GM12872 (cell line): ENCODE results near the gene CTNNBIP1.

Source experiments
- TF ChIP-seq, protein P1 (sequence below): IDR thresholded peaks from 3 replicates; pipeline ENCODE4 v1.5.1; 2011; ENCODE audit warnings: low read depth, mild to moderate bottlenecking, low read length, moderate library complexity; ENCODE audit not compliant: insufficient read depth

The CTNNBIP1 gene

DNA sequence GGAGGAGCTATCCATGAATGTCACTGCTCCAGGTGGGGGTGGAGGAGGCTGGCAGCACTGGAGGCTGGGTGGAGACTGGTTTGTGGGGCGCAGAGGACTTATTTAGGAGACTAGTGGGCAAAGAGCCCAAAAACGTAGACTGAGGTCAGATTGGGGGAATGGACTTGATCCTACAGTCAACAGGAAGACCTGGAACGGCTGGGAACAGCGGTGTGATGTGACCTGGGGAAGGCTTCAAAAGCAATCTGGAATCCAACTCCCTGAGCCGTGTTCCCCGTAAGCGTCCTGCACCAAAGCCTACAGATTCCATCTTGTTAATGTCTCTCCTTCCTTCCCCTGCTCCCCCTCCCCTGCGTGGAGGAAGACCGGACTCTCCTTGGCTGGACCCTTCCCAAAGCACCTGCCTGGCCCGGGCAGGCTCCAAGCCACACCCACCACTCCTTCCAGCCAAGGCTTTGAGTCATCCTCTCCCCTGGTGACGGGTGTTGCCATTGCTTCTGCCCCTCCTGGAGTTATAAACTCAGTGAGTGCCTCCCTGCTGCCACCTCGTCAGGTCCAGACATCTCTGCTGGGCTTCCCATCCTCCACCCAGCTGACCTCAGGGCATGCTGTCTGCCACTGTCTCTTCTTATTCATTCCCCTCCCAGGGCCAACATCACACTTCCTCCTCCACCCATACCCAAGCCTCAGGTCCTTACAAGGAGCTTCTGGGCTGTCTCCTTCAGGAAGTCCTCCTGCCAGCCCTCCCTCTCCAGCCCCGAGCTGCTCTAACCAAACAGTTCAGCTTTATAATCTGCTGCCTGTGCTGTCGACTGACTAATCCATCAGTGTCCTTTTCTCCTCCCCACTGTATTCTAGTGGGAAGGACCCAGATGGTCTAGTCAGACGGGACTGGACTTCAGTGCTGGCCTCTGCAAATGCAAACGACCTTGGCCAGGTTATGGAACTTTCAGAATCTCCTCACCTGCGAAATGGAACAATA, 84.7 kb downstream of the CTNNBIP1 start:
- TF ChIP-seq, protein P1, sequence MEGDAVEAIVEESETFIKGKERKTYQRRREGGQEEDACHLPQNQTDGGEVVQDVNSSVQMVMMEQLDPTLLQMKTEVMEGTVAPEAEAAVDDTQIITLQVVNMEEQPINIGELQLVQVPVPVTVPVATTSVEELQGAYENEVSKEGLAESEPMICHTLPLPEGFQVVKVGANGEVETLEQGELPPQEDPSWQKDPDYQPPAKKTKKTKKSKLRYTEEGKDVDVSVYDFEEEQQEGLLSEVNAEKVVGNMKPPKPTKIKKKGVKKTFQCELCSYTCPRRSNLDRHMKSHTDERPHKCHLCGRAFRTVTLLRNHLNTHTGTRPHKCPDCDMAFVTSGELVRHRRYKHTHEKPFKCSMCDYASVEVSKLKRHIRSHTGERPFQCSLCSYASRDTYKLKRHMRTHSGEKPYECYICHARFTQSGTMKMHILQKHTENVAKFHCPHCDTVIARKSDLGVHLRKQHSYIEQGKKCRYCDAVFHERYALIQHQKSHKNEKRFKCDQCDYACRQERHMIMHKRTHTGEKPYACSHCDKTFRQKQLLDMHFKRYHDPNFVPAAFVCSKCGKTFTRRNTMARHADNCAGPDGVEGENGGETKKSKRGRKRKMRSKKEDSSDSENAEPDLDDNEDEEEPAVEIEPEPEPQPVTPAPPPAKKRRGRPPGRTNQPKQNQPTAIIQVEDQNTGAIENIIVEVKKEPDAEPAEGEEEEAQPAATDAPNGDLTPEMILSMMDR: no peak; the same call in 2 of the 3 replicates

DNA sequence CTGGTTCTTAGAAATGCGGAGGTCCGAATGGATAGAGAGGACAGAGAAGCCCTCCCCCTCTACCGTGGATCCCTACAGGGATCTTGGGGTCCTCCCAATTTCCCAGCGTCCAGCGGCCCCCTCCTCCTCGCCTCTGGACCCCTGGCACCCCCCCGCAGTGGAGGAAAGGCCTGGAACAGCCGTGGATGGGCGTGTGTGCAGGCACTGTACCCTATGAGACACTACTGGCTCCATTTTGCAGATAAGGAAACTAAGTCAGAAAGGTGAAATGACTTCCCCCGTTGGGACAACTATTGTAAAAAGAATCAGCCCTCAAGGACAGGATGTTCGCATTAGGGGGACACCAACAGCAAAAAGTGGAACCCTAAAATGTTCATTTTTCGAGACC, 85.4 kb downstream of the CTNNBIP1 start:
- TF ChIP-seq, protein P1: no peak

DNA sequence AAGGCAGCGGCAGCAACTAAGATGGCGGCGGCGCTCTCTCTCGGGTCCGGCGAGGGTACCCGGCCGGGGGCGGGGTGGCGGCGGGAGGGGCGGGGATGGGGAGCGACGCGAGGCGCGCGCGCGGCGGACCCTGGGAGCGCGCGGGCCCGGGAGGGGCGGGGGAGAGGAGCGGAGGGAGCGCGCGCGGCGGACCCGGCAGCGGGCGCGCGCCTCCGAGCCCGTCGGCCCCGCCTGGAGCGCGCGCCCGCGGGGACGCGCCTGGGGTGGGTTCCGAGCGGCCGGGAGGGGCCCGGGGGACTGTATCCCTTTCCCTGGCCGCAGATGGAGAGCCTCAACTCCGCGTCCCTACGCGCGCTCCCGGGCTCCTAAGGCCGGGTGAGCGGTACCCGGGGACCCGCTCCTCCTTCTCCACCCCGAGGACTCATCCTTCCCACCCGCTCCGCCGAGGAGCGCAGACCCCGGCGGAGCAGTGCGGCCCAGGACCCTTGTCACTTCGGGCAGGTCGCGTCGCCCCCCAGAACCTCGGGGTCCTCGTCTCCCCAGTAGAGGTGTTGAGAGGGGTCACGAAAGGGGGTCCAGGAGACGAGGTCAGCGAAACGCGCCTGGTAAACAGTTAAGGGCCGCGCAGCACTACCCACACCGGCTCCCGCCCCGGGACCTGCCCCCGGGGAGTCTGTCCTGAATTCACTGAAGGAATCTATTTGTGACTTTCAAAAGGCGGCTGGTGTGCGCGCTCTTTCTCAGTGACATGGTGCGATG, 85.9 kb downstream of the CTNNBIP1 start, which contains the start of gene CLSTN1:
CLSTN1 (minus strand) TSS at position 23 of the 759 bp plus-strand sequence. CDS start 232 bp downstream, outside the sequence.
- TF ChIP-seq, protein P1: no peak

DNA sequence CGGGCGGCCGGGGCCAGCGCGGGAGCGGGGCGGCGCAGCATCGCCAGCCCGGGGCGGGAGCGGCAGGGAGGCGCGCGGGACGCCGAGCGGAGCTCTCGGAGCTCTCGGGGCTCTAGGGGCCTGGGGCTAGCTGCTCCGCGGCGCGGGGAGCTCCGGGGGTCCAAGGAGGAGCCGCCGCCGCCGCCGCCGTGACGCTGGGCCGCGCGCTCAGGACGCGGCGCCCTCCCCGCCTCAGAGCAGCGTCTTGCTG, 86.5 kb downstream of the CTNNBIP1 start:
- TF ChIP-seq, protein P1: no peak

DNA sequence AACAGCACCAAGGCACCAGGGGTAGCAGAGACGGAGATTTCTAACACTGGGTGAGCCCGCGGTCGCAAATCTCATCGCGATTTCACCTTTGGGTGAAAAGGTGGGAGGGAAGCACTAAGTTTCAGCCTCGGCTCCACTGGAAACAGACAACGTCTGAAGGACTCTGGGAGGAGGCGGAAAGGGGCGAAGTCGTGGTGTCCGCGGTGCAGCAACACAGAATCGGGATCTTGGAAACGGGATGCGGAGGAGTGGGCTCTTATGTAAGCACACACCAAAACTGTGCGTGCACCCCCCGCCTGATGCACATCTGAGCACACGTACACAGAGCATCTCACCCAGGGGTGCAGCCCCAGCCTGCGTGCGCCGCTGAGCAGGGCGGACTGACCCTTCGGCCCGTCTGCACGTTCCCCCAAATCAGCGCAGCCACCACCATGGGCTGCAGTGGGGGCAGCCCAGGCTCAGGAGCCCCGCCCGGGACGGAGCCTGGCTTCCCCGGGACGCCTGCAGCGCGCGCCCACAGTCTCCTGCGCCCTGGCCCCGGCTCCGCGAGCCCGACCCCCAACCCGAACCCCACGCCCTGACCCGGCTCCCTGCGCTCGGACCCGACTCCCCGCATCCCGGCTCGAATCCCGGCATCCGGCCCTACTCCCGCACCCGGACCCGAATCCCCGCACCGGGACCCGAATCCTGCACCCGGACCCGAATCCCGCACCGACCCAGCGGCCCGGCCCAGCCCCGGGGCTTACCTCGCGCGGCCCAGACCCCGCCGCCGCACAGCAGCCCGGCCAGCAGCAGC, 87.0 kb downstream of the CTNNBIP1 start:
- TF ChIP-seq, protein P1: no peak

DNA sequence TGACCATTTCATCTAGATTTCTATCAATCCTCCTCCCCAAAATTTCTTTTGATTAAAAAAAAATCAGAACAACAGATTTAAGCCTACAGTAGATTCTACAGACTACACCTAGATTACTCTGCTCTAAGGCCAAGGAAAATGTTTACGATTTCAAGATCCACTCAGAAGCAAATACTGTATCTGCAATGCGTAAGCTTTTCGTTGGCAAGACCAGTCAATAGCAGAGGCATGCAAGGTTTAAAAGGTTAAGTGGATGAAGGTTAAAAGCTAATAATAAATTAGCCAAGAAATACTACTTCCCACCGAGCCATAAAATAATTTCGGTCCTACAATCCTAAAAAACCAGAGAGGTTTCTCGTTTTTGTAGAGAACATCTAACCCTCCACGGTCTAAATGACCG, 87.6 kb downstream of the CTNNBIP1 start:
- TF ChIP-seq, protein P1: no peak

DNA sequence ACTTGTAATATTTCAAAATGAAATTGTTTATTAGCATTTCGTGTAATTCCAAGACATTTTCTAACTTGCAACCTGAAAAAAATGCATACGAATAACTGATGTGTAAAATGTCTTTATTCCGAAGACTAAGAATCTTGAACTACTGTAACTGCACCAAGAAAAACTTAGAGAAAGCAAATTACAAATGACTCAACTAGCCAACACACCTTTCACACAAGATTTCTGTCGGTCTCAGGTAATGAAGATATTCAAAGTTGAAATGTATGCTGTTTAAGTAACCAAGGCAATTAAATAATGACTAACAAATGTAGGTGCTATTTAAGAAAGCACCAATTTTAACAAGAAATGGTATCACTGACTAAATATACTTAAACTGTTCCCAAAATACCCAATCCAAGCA, 88.4 kb downstream of the CTNNBIP1 start:
- TF ChIP-seq, protein P1: no peak
